Smooth muscle cell (in vitro differentiated cells): ENCODE results near the gene OSBPL7. TPM values are rescaled to one million over a fixed set of nuclear protein-coding genes. Genes with fewer than 3 reads are reported as not detected.
A peak's percentile ranks its signal among the peaks of the same experiment; 100 is the strongest.

Experiments used
- DNase-seq: peaks from one replicate; lab custom pipeline; 2025; ENCODE audit not compliant: unreplicated experiment; lab: John Stamatoyannopoulos, UW
- H2AFZ ChIP-seq: fragments of 200-600 bp; sonication (generic); 2 replicates; pipeline ENCODE4 v1.6.0; 2016; ENCODE audit warnings: antibody characterized with exemption, low read depth, mild to moderate bottlenecking
- H3F3A ChIP-seq: fragments of 200-600 bp; sonication (generic); 2 replicates; pipeline ENCODE4 v1.6.0; 2017; ENCODE audit warnings: antibody characterized with exemption, low read depth
- H3K27ac ChIP-seq: fragments of 200-600 bp; sonication (generic); 2 replicates; pipeline ENCODE4 v1.5.1; 2016; ENCODE audit warnings: low read depth, mild to moderate bottlenecking
- H3K27me3 ChIP-seq: fragments of 200-600 bp; sonication (generic); 2 replicates; pipeline ENCODE4 v1.6.1; 2016; ENCODE audit warnings: low read depth, mild to moderate bottlenecking
- H3K36me3 ChIP-seq: fragments of 200-600 bp; sonication (generic); 2 replicates; pipeline ENCODE4 v1.5.1; 2016; ENCODE audit warnings: low read depth
- H3K4me1 ChIP-seq: fragments of 200-600 bp; sonication (generic); 2 replicates; pipeline ENCODE4 v1.5.1; 2016; ENCODE audit warnings: low read depth
- H3K4me2 ChIP-seq: fragments of 200-600 bp; sonication (generic); 2 replicates; pipeline ENCODE4 v1.6.0; 2016; ENCODE audit warnings: mild to moderate bottlenecking
- H3K4me3 ChIP-seq: fragments of 200-600 bp; sonication (generic); 2 replicates; pipeline ENCODE4 v1.5.1; 2016; ENCODE audit warnings: mild to moderate bottlenecking
- H3K79me2 ChIP-seq: fragments of 200-600 bp; sonication (generic); 2 replicates; pipeline ENCODE4 v1.6.0; 2016; ENCODE audit warnings: low read depth, mild to moderate bottlenecking
- H3K9ac ChIP-seq: fragments of 200-600 bp; sonication (generic); 2 replicates; pipeline ENCODE4 v1.6.0; 2016; ENCODE audit warnings: low read depth
- H3K9me3 ChIP-seq: fragments of 200-600 bp; sonication (generic); replicated peaks from 2 replicates; pipeline ENCODE4 v1.5.1; 2016; ENCODE audit warnings: low read depth
- H4K20me1 ChIP-seq: fragments of 200-600 bp; sonication (generic); 2 replicates; pipeline ENCODE4 v1.6.0; 2016; ENCODE audit warnings: low read depth
- CTCF ChIP-seq: fragments of 200-600 bp; sonication (generic); IDR thresholded peaks from 2 replicates; pipeline ENCODE4 v1.5.1; 2017; ENCODE audit warnings: borderline replicate concordance, mild to moderate bottlenecking, antibody characterized with exemption; ENCODE audit not compliant: insufficient read depth, poor library complexity, severe bottlenecking
- WGBS: methylation state at CpG from one replicate; pipeline ENCODE4 v1.1.7; 2016; ENCODE audit warnings: low lambda C conversion rate; 5-methylcytosine and 5-hydroxymethylcytosine counted together
- polyA plus RNA-seq: library from polyadenylated mRNA; unstranded; fragments of >200 nt; fragmentation: Nextera tagmentation; extraction: Ambion mirVana; gene quantifications from 2 replicates; pipeline ENCODE4 v1.2.1, GENCODE V29; 2016
- total RNA-seq: library from RNA; depleted of rRNA; stranded (reverse); fragments of >200 nt; gene quantifications from 2 replicates; pipeline ENCODE4 v1.2.3, GENCODE V29; 2014

Gene OSBPL7
- total and polyA plus RNA-seq, 2 experiments from 2014 or later: 3.7 to 6.3 TPM

- Histone ChIP-seq H3K4me1 (peaks cover 11% of the 10 kb centered on the region), H3K9ac (no peak overlapping the region), H3K4me3 (no peak overlapping the region), H3K4me2 (no peak overlapping the region), H3K27me3 (no peaks in the 10 kb centered on the region), H4K20me1 (no peaks in the 10 kb centered on the region), H3K9me3 (no peaks in the 10 kb centered on the region), H3K36me3 (no peaks in the 10 kb centered on the region), H3K27ac (no peak overlapping the region), H3F3A (no peaks in the 10 kb centered on the region), H3K79me2 (no peaks in the 10 kb centered on the region), H2AFZ (no peak overlapping the region)
- no peak for TF ChIP-seq CTCF
- 92% methylated on average over 4 of the region's 4 CpGs for WGBS
- no peak for DNase-seq
Observed at GRCh38 chr17:47822785-47823184, 1.2 kb upstream of the OSBPL7 start.

GRCh38 chr17:47821031-47821423, 567 bp downstream of the OSBPL7 start:
- Histone ChIP-seq H3K4me3 (peak overlapping the region; percentile 68), H3K4me2 (peak overlapping the region; percentile 95), H3K36me3 (no peaks in the 10 kb centered on the region), H2AFZ (peak overlapping the region; percentile 26), H3K9ac (peak overlapping the region; percentile 75), H4K20me1 (no peaks in the 10 kb centered on the region), H3K4me1 (peaks cover 11% of the 10 kb centered on the region), H3K9me3 (no peaks in the 10 kb centered on the region), H3F3A (no peaks in the 10 kb centered on the region), H3K27me3 (no peaks in the 10 kb centered on the region), H3K27ac (peak overlapping the region; percentile 36), H3K79me2 (no peaks in the 10 kb centered on the region)
- TF ChIP-seq CTCF: no peak
- 35% methylated on average over 4 of the region's 4 CpGs for WGBS
- no peak for DNase-seq

- no peak overlapping the region for H3K27ac ChIP-seq
- peak overlapping the region; percentile 95 for H3K4me2 ChIP-seq
- TF ChIP-seq CTCF: no peak
- no peak overlapping the region for H3K4me3 ChIP-seq
- H3K36me3 ChIP-seq: no peaks in the 10 kb centered on the region
- WGBS: 85% methylated on average over 12 of the region's 12 CpGs
- no peaks in the 10 kb centered on the region for H4K20me1 ChIP-seq
- no peaks in the 10 kb centered on the region for H3K27me3 ChIP-seq
- DNase-seq: no peak
- H3K9ac ChIP-seq: peak overlapping the region; percentile 75
- no peak overlapping the region for H2AFZ ChIP-seq
- no peaks in the 10 kb centered on the region for H3F3A ChIP-seq
- H3K79me2 ChIP-seq: no peaks in the 10 kb centered on the region
- H3K9me3 ChIP-seq: no peaks in the 10 kb centered on the region
- peaks cover 11% of the 10 kb centered on the region for H3K4me1 ChIP-seq
Observed at GRCh38 chr17:47820033-47820789, 1.4 kb downstream of the OSBPL7 start.

GRCh38 chr17:47819475-47819874, 2.1 kb downstream of the OSBPL7 start:
- no peaks in the 10 kb centered on the region for H3K9me3 ChIP-seq
- H3K4me3 ChIP-seq: no peak overlapping the region
- H3K4me2 ChIP-seq: no peak overlapping the region
- no peaks in the 10 kb centered on the region for H3K36me3 ChIP-seq
- no peaks in the 10 kb centered on the region for H3F3A ChIP-seq
- H3K4me1 ChIP-seq: peaks cover 11% of the 10 kb centered on the region
- H2AFZ ChIP-seq: no peak overlapping the region
- no peaks in the 10 kb centered on the region for H4K20me1 ChIP-seq
- no peaks in the 10 kb centered on the region for H3K79me2 ChIP-seq
- H3K9ac ChIP-seq: no peak overlapping the region
- no peak overlapping the region for H3K27ac ChIP-seq
- DNase-seq: no peak
- 93% methylated on average over 10 of the region's 10 CpGs for WGBS
- no peak for TF ChIP-seq CTCF
- no peaks in the 10 kb centered on the region for H3K27me3 ChIP-seq
